ENCODE results near the gene CMKLR1.

The CMKLR1 gene, protein sequence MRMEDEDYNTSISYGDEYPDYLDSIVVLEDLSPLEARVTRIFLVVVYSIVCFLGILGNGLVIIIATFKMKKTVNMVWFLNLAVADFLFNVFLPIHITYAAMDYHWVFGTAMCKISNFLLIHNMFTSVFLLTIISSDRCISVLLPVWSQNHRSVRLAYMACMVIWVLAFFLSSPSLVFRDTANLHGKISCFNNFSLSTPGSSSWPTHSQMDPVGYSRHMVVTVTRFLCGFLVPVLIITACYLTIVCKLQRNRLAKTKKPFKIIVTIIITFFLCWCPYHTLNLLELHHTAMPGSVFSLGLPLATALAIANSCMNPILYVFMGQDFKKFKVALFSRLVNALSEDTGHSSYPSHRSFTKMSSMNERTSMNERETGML

GRCh38 chr12:108338915-108339657, at the start of gene CMKLR1:
Gene CMKLR1 (minus strand): TSS chr12:108339311. CDS start chr12:108293591, 45,720 bp downstream.
- no peak for DNase-seq

GRCh38 chr12:108387771-108388170, 48.7 kb upstream of the CMKLR1 start:
- no peak for DNase-seq

DNA sequence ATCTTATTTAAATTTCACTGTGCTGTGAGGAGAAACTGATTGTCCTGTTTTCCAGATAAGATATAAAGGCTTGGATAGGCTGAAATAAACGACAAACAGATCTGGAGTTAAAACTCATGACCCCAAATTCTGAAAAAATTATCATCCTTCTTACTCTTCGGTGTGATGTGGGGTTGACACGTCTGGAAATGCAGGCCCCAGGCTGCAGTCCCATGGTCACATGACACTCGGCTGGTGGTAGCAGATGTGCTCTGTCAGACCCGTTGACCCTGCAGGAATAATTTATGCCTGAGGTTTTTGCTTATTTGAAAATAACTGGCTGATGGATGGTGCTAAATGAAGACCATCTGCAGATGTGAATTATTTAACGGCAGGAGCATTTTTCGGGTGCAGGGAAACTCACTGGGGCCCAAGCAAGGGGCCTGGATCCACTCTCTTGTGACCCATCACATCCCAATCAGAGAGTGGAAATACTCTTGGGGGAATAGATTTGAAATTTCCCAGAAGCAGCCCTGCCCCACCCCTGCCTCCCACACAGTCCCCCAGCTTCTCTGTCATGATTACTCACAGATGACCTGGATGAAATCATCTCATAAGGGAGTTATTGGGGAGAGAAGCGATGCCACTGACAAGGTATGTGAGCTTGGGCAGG, 47.7 kb upstream of the CMKLR1 start:
- no peak for DNase-seq

- no peak for DNase-seq
Observed at GRCh38 chr12:108382437-108382801, 43.3 kb upstream of the CMKLR1 start.

- DNase-seq: no peak
Observed at GRCh38 chr12:108381787-108382436, 42.8 kb upstream of the CMKLR1 start.

- DNase-seq: no peak
Observed at GRCh38 chr12:108380382-108380781, 41.3 kb upstream of the CMKLR1 start.

DNA sequence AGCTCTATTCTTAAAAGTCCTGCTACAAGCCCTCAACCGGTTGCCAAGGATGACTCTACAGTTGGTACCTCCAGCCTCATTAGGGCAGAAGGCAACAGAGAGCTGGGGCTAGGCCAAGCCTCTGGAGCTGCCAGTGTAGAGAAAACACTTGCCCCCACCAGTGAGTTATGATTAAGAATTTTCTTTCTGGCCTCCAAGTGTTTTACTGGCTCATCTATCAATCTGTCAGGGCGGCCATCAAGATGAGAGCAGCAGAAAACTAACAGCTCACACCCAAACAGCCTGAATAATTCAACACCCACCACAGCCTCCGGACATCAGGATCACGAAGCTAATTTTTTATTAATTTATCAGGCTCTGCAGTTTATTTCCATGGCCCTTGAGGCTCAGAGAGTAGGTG, 40.7 kb upstream of the CMKLR1 start:
- no peak for DNase-seq

- no peak for DNase-seq
Observed at GRCh38 chr12:108378926-108379325, 39.8 kb upstream of the CMKLR1 start.

DNA sequence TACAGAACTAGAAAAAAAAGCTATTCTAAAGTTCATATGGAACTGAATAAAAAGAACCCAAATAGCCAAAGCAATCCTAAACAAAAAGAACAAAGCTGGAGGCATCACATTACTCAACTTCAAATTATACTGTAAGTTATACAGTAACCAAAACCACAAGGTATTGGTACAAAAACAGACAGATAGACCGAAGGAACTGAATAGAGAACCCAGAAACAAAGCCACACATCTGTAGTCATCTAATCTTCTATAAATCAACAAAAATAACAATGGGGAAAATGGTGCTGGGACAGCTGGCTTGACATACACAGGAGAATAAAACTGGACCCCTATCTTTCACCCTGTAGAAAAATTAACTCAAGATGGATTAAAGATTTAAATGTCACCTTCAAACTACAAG, 38.1 kb upstream of the CMKLR1 start:
- no peak for DNase-seq

DNA sequence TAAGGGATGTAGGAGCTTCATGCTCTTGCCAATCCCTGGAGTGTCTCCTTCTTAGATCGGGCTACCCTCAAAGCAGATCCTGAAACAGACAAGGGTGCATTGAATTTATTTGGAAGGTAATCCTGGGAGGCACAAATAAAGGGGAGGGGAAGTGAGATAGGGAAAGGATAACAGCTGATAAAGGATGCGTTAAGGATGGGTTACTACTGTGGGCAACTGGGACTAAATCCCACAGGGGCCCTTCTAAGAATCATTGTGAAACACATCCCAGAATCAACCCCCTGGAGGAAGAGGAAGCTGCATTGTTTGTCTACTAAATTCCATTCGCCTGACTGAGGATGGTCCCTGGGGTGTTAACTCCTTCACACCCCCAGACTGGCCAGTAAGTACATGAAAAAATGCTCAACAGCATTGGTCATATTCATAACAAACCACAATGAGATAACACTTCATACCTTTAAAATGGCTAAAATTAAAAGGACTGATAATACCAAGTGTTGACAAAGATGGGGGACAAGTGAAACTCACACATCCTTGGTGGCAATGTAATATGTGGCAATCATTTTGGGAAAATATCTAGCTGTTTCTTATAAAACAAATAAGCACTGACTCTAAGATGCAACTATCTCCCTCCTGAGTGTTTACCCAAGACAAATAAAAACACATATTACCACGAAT, 37.0 kb upstream of the CMKLR1 start:
- no peak for DNase-seq

DNA sequence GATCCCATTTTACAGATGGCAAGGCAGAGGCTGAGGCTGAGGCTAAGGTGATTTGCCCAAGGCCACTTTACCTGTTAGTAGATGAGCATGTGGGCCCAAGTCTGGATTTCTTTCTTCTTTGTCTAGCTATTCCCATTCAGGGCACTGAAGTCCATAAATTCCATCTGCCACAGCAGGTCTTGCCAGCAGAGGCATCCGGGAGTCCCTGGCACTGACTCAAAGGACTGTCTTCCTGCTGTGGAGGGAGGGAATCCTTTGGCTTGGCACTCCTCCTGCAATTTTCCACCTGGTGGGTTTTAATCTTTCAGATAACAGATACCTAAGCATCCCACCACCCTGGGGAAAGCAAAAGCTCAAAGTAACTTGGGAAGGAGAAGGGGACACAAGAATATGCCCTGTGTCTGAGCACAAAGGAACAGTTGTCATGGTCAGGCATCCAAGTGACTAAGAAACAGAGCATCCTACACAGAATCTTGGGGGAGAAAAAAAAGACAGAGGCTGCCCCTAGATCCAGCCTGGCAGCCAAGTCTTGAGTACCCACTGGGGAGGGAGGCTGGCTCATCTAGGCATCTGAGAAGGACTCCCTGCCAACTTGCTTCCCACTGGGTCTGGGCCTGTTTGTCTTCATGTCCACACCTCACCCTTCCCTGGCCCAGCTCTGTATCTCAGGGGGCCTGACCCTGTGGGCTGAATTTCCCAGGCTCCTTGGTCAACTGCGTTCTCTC, 35.6 kb upstream of the CMKLR1 start:
- no peak for DNase-seq

GRCh38 chr12:108373111-108373510, 34.0 kb upstream of the CMKLR1 start:
- DNase-seq: no peak

DNA sequence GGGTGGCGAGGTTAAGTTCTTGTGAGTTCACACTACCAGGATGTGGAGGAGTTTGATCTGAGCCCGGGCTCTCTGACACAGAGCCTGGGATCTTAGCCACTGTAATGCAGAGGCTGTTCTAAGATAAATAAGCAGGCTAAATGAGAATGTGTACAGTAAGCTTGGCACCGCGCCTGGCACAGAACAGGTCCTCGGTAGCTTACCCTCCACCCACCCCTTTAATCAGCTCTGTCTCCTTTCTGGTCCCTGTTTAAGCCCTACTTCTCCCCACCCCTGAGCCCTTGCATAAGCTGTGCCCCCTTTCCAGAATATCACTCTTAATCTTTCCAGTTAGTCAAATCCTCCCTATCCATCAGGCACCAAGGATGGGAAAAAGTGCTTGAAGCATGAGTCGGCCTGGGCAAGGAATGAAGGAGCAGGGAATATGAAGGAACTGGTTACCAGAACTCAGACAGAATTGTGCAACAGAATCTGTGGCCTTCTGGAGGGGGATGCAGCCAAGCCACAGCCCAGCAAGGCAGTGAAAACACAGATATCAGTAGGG, 32.8 kb upstream of the CMKLR1 start:
- no peak for DNase-seq

GRCh38 chr12:108370415-108370814, 31.3 kb upstream of the CMKLR1 start:
- DNase-seq: no peak

DNA sequence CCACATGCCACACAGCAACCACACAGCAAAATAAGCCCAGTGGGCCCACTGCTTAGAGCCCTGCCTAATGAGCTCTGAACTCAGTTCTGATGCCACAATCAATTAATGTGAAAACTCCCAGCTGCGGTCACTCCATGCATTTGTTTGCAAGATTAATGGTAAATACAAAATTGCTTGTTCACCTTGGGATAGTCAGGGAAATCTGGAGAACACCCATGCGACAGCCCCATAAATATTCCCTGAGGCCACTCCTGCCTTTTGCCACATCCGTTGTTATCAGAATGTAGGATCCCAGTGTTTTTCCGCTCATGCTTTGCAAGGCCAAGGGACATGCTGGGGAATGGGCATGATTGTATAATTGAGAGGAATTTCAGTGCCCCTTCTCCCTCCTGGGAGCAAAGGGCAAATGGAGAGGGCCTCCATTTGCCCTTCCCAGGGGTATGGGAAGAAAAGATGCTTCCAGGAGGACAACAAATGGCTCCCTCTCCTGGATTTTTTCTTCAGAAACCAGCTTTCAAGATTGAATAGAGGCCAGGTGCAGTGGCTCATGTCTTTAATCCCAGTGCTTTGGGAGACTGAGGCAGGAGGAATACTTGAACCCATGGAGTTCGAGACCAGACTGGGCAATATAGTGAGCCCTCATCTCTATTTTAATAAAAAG, 30.8 kb upstream of the CMKLR1 start:
- DNase-seq: no peak

DNA sequence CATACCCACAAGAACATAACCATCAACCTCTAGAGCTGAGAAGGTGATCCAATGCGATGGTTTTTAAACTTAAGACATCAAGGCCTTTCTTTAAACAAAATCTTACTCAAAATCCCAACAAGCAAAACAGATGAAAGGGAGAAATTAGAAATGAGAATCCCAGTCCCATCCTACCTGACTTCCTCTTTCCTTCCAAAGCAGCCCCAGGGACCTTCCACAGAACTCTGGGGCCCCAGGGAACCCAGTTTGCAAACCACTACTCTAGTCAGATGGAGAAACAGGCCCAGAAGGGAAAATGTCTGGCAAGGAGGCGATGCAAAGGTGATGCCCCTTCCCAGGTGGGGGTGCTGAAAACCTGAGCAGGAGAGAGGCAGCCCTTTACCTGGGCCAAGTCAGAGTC, 29.0 kb upstream of the CMKLR1 start:
- DNase-seq: no peak

DNA sequence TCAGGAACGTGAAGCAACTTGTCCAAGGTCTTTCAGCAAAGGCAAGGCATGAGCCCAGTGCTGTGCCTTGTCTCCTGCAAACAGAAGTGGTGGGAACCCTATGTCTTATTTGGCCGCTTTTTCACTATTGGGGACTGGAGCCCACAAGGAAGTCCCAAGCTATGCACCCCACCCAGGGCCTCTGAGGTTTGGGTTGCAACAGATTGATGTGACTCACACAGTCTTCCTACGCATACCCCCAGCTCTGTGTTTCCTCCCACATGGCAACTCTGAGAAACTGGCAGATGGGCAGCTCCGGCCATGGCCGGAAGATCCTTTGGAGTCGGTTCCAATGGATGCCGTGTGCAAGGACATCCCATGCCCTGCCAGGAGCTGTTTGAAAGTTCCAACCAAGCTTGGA, 28.3 kb upstream of the CMKLR1 start:
- DNase-seq: peak in 1 of 2 donors; percentile 57

- DNase-seq: no peak
Observed at GRCh38 chr12:108365324-108365723, 26.2 kb upstream of the CMKLR1 start.

DNA sequence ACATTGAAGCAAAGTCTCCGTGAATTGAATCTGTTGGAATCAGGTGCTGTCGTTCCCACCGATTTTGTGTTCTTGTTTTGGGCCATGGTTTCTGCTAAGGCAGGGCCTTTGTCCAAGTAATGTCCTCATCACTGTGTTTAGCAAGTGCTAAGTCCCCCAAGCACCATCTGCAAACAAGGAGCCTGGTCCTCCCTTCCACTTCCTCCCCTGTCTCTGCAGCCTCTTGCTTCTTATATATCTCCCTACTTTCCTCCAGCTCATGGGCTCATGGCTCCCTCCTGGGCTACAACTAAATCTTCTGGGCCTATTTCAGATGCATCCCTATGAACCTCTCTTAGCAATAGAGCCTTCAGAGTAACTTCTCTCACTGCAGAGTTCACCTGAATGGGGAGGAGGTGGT, 25.8 kb upstream of the CMKLR1 start:
- no peak for DNase-seq

GRCh38 chr12:108363565-108363964, 24.5 kb upstream of the CMKLR1 start:
- no peak for DNase-seq

DNA sequence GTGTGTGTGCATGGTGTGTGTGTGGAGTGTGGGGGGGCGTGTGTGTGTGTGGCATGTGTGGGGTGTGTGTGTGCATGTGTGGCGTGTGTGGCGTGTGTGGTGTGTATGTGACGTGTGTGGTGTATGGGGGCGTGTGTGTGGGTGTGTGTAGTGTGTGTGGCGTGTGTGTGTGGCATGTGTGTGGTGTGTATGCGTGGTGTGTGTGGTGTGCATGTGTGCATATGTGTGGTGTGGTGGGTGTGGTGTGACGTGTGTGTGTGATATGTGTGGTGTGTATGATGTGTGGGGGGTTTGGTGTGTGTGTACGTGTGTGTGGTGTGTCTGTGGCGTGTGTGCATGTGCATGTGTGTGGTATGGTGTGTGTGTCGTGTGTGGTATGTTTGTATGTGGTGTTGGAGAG, 24.1 kb upstream of the CMKLR1 start:
- DNase-seq: no peak
